Measurements from ENCODE around the gene C1QL1.

C1QL1 gene

DNA sequence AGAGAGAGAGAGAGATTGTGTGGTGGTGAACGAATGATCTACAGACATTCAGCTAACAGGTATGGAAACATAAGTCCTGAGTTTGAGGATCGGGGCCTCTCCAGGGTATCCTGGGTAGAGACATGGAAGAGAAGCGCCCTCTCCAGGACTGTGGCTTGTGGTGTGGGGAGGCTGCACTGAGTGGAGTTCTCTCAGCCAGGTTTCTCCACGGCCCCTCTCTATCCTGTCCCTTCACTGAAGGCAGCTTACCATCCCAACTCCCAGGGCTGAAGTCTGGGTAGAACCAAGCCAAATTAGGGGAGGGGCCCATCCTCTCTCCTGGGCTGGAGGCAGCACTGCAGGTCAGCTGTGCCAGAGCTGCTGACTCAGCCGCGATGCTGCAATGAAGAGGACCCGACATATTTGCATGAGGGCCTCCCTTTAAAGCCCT, 6.2 kb downstream of the C1QL1 start:
- no peak overlapping the region for H3K4me3 ChIP-seq (ENCODE audit: control insufficient read depth, low read depth, low read length)
- no peak for DNase-seq (ENCODE audit: low read depth)
- TF ChIP-seq, protein P1, sequence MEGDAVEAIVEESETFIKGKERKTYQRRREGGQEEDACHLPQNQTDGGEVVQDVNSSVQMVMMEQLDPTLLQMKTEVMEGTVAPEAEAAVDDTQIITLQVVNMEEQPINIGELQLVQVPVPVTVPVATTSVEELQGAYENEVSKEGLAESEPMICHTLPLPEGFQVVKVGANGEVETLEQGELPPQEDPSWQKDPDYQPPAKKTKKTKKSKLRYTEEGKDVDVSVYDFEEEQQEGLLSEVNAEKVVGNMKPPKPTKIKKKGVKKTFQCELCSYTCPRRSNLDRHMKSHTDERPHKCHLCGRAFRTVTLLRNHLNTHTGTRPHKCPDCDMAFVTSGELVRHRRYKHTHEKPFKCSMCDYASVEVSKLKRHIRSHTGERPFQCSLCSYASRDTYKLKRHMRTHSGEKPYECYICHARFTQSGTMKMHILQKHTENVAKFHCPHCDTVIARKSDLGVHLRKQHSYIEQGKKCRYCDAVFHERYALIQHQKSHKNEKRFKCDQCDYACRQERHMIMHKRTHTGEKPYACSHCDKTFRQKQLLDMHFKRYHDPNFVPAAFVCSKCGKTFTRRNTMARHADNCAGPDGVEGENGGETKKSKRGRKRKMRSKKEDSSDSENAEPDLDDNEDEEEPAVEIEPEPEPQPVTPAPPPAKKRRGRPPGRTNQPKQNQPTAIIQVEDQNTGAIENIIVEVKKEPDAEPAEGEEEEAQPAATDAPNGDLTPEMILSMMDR (IDR thresholded peaks at IDR 0.05; ENCODE audit: control insufficient read depth, insufficient read depth, low read depth, low read length, missing control alignments) = no peak

GRCh38 chr17:44960691-44961090, 7.4 kb downstream of the C1QL1 start:
- H3K4me3 ChIP-seq (ENCODE audit: control insufficient read depth, low read depth, low read length) = no peak overlapping the region
- TF ChIP-seq, protein P1 (IDR thresholded peaks at IDR 0.05; ENCODE audit: control insufficient read depth, insufficient read depth, low read depth, low read length, missing control alignments) = no peak
- DNase-seq (ENCODE audit: low read depth) = no peak

DNA sequence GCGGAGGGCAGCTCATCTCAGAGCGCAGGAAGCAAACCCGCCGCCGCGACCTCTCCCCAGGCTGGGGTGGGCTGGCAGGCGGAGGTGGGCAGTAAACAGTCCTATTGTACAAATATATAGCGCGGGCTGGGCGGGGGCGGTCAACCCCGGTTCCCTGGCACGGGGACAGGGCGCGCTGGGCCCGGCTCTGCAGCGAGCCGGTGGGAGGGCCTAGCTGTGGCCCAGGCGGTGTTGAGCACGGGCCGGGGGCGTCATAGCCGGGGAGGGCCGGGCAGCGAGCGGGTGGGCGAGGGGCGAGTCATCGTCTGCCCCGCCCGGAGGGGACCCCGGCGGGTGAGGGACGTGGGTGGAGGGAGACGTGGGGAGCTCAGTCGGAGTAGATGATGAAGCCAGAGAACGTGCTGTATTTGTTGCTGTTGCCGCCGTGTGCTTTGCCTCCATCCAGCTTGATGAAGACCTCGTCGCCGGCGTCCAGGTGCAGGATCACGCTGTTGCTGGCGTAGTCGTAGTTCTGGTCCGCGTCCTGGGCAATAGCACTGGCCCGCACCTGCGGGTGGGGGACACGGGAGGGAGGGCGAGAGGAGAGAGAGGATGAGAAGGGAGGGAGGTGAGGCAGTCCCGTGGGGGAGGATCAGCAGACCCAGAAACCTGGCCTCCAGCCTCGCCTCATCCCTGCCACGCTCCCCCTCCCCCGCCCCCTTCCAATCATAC, 8.1 kb downstream of the C1QL1 start:
- no peak overlapping the region for H3K4me3 ChIP-seq (ENCODE audit: control insufficient read depth, low read depth, low read length)
- no peak for DNase-seq (ENCODE audit: low read depth)
- TF ChIP-seq, protein P1 (IDR thresholded peaks at IDR 0.05; ENCODE audit: control insufficient read depth, insufficient read depth, low read depth, low read length, missing control alignments) = no peak

GRCh38 chr17:44956998-44957981, 10.8 kb downstream of the C1QL1 start:
- DNase-seq (ENCODE audit: low read depth) = no peak
- no peak overlapping the region for H3K4me3 ChIP-seq (ENCODE audit: control insufficient read depth, low read depth, low read length)
- TF ChIP-seq, protein P1 (IDR thresholded peaks at IDR 0.05; ENCODE audit: control insufficient read depth, insufficient read depth, low read depth, low read length, missing control alignments) = no peak

GRCh38 chr17:44955674-44956425, 12.3 kb downstream of the C1QL1 start:
- TF ChIP-seq, protein P1 (IDR thresholded peaks at IDR 0.05; ENCODE audit: control insufficient read depth, insufficient read depth, low read depth, low read length, missing control alignments) = no peak
- no peak for DNase-seq (ENCODE audit: low read depth)
- H3K4me3 ChIP-seq (ENCODE audit: control insufficient read depth, low read depth, low read length) = no peak overlapping the region

DNA sequence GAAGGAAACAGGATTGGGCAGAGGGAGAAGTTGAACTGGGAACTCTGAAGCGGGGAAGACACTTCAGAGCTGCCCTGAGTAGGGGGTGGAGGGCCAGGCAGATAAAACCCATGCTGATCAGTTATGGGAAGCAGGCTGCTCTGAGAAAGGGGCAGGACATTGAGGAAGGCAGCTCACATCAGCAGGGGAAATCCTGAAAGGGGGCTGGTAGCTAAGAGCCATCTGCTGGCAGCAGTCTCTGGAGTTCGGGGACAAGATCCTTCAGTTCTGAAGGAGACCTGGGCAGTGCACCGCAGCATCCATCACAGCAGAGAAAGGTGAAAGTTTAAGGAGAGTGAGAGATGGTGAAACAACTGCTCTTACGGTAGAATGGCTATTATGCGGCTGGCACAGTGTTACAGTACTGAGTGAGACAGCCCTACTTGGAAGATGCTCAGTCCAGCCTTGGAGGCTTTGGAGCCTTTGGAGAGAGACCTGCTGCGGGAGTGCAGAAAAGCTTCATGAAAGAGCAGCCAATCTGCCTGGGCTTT, 15.1 kb downstream of the C1QL1 start:
- TF ChIP-seq, protein P1 (IDR thresholded peaks at IDR 0.05; ENCODE audit: control insufficient read depth, insufficient read depth, low read depth, low read length, missing control alignments) = no peak
- no peak for DNase-seq (ENCODE audit: low read depth)
- no peak overlapping the region for H3K4me3 ChIP-seq (ENCODE audit: control insufficient read depth, low read depth, low read length)

Data from AG09309 (cell line).